ENCODE results near the gene CD151. TPM values are rescaled to one million over a fixed set of nuclear protein-coding genes. Genes with fewer than 3 reads are reported as not detected.

CD151 gene
- total RNA-seq, 1 experiment from 2014 or later, result 825 TPM

DNA sequence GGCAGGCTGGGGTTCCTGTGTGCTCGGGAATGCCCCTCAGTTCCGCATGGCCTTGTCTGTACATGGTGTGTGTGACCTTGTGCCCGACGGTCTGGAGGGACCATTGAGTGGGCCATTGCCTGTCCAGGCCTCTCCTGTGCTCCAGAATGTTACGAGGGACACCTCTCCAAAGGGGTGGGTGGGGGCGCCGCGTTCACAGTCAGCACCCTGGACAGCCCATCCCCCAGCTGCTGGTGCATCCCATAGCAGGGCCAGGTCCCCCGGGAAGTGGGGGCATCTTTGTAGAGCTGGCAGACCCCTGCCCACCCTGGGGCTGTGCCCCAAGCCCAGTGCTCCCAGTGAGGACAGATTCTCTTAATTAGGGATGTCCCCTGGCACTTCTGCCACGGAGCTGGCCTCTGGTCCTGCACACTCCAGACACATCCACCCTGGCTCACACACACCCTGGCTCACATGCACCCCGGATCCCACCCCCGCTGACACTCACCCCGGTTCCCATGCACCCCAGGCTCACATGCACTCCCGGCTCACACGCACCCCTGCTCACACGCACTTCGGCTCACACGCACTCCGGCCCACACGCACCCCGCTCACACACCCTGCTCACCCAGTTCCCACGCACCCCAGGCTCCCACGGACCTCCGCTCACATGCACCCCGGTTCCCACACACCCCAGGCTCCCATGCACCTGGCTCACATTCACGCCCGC, 25.5 kb downstream of the CD151 start:
- no peak for DNase-seq (ENCODE audit: low spot score)

DNA sequence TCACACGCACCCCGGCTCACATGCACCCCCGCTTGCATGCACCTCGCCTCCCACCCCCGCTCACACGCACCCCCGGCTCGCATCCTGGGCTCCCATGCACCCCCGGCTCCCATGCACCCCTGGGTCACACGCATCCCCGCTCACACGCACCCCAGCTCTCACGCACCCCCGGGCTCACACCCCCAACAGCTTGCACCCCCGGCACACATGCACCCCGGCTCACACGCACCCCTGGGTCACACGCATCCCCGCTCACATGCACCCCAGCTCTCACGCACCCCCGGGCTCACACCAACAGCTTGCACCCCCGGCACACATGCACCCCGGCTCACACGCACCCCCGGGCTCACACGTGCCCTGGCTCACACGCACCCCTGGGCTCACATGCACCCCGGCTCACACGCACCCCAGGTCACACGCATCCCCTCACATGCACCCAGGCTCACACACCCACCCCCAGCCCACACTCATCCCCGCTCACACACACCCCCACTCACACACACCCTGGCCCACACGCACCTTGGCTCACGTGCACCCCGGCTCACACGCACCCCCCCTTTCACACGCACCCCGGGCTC, 26.1 kb downstream of the CD151 start:
- DNase-seq (ENCODE audit: low spot score), result no peak

DNA sequence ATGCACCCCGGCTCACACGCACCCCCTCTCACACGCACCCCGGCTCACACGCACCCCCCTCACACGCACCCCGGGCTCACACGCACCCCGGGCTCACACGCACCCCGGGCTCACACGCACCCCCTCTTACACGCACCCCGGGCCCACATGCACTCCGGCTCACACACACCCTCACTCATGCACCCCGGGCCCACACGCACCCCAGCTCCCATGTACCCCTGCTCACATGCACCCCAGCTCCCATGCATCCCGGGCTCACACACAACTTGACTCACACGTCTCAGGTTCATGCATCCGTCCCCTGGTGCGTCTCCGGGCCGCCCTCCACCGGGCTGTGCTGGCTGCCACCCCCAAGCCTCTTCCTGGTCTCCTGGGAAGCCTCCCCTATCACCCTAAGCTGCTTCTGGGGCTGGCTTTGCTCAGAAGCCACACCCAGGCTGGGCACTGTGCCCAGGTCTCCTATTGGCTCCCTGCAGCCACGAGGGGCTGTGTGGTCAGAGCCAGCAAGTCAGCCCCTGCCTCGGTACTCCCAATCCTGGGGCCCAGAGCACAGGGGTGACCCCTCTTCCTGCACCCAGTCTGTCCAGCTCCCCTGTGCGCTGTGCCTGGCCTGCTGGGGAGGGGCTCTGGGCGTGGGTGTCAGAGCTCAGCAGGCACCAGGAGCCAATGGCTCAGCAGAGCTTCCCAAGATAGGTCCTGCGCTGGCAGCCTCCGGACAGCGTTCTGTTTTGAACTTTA, 26.8 kb downstream of the CD151 start:
- no peak for DNase-seq (ENCODE audit: low spot score)

DNA sequence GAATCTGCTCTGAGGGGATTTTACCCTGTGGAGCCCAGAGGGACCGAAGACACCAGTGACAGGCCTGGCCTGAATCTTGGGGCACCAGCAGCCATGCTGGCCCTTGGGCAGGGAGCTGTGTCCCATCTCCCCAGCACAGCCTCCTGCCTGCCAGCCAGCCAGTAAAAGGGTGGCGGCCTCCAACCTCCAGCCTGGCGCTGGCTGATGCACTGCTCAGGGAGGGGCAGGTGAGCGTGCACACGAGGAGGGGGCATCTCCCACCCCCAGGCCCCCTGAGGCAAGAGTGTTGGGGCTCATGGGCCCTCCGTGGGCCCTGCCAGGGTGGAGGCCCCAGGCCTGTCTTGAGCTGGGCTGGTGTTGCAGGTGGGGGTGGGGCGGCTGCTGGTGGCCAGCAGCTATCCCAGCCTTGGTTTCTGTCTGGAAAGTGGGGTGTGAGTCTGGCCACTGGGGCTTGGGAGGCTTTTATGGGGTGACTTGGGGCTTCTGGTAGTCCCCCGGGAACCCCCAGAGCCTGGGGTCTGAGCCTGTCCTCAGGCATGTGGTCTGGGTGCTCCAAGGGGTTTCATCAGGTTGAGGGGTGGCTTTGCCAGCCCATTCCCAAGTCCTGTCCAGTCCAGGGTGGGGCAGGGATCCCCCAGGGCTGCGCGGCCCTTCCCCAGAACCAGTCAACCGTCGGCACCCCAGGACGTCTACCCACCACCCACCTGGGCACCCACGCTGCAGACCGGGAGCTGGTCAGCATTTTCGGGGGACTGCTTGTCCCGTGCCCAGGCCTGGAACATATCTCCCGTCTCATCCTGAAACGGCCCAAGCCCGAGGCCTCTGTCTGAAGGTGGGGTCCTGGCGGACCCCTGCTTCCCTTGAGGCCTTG, 27.7 kb downstream of the CD151 start:
- no peak for DNase-seq (ENCODE audit: low spot score)

DNA sequence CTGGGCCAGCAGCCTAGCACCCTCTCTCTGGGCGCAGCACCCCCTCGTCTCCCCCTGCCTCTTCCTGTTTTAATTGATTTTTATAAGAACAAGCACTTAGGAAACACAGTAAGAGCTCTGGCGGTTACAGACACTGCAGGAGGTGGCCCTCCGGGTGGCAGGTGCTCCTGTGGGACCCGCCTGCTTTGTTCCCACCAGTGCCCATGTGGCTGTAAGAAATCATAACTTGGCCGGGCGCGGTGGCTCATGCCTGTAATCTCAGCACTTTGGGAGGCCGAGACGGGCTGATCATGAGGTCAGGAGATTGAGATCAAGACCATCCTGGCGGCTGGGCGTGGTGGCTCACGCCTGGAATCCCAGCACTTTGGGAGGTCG, 28.3 kb downstream of the CD151 start:
- no peak for DNase-seq (ENCODE audit: low spot score)

DNA sequence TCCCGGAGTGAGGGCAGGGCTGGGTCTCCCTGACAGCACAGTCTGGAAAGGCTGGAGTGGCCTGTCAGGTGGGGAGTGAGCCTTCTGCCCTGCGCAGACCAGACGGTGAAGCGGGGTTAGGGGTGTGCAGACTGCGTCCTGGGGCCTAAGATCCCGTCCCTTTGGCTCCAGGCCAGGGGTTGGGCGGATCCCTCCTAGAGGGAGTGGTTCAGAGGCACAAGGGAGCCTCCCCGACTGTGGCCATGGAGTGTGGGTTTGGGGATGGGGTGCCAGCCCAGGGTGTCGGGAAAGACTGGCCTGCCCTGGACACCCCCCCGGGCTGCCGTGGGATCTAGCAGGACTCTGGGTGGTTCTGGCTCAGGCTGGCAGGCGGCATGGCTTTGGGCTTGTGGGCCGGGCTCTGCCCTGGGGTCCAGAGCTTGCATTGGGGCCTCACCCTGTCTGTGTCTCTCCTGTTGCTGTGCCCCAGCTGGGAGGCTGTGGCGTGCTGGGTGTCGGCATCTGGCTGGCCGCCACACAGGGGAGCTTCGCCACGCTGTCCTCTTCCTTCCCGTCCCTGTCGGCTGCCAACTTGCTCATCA, 29.4 kb downstream of the CD151 start:
- DNase-seq (ENCODE audit: low spot score), result no peak

DNA sequence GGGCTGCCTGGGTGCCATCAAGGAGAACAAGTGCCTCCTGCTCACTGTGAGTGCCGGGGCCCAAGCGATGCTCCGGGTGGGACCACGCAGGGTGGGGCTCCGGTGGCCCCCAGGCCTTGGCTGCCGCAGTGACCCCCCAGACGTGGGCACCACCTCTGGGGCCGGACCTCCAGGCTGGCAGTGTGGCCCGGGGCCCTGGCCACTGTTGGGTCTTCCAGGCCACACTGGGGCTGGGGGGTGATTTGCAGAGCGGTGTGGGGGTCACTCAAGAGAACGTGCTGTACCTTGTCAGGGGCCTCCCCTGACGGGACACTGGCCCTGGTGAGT, 29.9 kb downstream of the CD151 start:
- no peak for DNase-seq (ENCODE audit: low spot score)

DNA sequence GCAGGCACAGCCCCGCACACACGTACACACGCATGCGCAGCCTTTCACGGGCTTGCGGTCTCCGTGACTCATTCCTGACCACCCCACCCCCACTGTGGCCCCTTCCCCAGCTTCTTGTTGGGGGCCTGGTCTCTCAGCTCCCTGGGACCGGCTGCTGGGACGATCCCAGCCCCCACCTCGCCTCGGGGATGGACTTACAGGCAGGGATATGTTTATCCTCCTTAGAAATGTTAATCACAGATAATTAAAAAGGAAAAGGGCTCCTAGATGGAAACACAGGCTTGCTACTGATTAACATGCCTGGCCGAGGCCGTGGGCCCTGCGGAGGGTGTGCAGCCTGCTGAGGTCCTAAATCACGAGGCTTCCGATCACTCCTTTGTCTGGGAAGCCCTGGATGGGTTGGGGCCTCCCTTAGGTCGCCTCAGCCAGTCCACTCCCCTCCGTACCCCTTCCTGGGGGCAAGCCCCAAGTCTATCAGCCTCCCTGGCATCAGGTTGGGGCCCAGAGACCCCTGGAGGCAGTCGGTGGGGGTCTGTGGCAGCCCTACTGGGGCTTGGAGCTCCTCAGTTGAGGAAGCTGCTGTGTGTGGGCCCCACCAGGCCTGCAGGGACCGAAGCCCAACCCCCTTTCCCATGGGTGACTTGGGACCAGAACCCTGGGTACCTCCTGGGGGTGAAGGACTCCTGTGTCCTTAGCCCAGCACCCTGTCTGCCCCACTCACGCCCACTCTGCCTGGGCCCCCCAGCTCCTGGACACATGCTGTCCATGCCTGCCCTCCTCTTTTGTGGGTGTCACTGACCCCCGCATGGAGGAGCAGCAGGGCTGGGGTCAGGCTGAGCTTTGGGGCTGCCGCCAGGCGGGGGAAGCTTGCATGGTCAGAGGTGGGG, 30.5 kb downstream of the CD151 start:
- no peak for DNase-seq (ENCODE audit: low spot score)

DNA sequence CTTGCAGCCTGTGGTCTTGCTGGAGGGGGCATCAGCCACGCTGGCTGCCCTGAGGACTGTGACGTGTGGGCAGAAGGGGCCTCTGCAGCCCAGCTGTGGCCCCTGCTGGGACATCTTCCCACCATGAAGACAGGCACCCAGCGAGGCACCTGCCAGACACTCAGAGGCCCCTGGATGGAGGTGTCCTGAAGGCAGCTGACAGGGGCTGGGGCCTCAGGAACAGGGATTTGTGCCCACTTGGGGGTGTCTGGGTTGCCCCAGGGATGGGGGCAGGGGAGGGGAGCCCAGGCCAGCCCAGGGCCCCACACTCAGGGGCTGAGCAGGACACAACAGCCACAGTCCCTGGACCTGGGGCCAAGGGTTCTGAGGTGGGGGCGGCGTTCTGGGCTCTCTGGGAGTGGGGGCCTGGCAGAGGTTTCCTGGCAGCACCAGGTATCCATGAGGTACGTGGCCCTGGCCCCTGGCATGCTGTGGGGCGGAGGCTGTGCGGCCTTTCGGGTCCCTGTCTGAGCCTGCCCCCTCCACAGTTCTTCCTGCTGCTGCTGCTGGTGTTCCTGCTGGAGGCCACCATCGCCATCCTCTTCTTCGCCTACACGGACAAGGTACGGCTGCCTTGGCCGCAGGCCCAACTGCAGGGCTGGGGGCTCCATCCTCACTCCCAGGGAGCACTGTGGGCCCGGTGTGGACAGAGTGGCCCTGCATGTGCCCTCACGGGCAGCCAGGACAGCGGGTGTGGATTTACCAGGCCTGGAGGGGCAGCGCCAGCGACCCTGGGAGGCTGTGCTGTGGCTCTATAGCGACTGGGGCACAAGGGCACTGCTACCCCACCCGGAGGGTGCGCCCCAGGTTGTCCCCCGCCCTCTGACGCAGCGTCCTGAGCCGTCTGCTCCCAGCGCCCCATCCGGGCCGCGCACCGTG, 31.4 kb downstream of the CD151 start:
- no peak for DNase-seq (ENCODE audit: low spot score)

DNA sequence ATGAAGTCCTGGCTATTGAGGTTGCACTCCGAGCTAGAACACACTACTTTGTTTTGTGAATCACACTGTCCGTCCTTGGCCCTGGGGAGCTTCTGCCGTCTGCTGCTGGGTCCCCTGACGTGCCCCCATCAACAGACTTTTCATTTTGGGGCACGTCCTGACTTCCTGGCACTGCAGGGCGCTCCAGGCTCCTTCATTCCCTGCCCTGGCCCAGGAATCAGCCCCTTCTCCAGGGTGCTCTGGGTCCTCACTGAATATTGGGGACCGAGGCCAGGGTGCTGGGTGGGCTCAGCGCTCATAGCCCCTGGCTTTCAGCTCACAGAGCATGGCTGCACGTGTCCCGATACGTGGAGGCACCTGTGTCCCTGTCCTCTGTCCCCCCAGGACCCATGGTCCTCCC, 32.1 kb downstream of the CD151 start:
- DNase-seq (ENCODE audit: low spot score), result no peak

DNA sequence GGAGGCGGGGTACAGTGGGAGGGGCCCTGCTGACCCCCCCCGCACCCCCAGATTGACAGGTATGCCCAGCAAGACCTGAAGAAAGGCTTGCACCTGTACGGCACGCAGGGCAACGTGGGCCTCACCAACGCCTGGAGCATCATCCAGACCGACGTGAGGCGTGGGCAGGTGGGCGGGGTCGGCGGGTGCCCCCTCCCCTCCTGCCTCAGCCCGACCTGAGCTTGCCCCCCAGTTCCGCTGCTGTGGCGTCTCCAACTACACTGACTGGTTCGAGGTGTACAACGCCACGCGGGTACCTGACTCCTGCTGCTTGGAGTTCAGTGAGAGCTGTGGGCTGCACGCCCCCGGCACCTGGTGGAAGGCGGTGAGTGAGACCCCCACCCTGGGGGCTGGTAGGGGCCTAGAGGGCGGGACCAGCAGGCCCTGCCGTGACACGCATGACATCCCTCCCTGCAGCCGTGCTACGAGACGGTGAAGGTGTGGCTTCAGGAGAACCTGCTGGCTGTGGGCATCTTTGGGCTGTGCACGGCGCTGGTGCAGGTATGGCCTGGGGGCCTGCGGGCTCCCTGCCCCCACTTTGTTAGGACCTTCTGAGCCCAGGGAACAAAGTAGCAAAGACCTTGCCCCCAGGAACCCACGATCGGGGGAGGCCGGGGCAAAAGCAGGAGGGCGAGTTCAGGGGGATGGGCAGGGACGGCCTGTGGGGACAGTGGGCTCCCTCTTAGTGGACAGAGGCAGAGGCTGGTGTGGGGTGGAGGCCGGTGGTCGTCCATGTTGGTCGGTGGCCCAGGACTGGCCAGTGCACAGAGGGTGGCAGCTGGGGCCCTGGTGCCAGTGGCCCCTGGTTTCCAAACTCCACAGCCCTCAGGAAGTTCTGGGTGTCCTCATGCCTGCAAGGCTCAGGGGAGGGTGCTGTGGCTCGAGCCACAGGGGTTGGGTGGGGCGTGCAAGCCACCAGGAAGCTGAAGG, 33.0 kb downstream of the CD151 start:
- DNase-seq (ENCODE audit: low spot score), result no peak

DNA sequence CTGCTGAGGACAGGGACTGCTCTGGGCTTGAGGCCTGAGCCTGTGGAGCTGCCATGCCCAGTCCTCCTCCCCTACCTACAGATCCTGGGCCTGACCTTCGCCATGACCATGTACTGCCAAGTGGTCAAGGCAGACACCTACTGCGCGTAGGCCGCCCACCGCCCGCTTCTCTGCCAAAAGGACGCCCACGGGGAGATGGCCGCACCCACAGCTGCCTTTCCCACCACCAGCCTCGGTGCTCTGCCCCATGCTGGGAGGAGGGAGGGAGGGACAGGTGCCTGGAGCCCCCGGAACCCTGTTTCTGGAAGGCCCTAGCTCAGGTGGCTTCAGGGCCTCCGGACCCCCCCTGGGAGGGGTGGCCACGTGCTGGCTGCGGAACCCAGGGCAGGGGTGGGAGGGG, 33.7 kb downstream of the CD151 start:
- no peak for DNase-seq (ENCODE audit: low spot score)

DNA sequence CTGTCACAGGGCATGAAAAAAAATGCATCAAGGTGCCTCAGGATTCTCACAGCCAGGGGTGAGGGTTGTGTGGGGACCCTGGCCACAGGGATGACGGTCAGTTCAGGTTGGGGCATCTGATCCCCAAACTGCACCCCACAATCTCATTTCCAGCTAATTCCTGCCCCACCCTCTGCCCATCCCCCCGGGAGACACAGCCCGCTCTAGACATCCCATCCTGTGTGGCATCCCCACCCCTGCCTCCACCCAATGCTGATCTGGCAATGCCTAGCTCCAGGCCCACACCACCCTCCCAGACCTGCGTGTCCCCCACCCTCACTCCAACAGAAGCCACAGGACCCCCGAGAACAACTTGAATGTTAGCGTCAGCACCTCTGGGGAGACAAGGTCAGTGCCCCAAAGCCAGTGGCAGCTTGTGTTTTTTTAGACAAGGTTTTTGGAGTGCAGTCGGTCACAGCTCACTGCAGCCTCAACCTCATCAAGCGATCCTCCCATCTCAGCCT, 35.2 kb downstream of the CD151 start:
- DNase-seq (ENCODE audit: low spot score), result no peak

DNA sequence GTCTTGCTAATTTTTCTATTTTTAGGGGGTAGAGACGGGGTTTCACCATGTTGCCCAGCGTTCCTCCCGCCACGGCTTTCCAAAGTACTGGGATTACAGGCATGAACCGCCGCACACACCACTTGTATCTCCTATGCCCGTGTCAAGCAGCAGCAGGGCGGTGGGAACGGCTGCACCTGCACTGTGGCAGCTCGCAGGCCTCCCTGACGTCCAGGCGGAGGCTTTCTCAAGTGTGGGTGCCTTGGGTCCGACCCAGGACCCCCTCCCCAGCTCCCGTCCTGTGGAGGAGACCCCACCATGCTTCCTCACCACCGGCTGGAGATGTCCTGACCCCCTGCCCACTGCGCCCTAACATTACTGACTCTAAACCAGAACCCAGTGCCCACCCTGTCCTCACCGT, 35.6 kb downstream of the CD151 start:
- DNase-seq (ENCODE audit: low spot score), result no peak

DNA sequence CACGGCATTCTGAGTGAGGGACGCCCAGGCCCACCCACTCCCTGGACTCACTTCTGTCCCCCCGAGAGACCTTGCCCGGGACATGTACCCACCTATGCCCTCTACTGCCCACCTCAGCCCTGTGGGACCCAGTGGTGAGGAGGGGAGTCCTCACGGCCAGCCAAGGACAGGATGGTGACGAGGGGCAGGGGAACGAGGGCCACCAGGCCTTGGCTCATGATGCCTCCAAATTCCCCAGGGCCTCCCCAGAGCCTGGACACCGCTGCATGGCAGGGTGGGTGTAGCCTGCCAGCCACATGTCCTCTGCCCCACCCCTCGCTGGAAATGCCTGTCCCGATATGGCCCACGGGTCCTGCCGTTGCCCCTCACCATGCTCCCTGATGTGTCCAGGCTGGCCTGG, 36.0 kb downstream of the CD151 start:
- DNase-seq (ENCODE audit: low spot score), result no peak

DNA sequence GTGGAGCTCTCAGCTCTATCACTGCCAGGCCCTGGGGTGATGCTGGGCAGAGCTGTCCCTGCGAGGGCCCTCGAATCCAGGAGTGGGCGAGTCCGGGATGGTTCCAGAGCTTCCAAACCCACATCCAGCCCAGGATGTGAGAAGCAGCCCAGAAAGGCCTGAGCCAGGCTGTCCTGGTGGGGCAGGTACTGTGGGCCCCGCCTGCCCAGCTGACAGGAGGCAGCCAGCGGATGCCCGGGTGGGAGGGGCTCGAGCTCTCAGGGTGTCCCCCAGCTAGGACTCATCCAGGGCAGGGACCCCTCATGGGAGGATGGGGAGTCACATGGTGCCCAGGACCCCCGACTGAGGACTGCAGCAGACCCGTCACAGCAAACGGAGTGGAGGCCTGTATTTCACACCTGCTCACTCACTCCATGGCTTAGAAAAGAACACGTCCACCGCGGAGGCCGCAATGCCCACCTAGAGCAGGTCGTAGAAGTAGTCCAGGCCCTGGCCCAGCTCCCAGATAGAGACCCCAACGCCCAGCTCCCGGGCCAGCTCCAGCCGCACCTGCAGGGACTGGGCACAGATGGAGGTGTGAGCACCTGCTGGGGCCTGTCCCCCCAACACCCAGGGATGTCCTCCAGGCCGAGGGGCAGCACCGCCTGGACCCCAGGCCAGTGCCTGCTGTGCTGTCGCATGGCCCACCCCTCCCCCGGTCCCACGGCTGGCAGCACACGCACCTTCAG, 36.8 kb downstream of the CD151 start:
- no peak for DNase-seq (ENCODE audit: low spot score)

DNA sequence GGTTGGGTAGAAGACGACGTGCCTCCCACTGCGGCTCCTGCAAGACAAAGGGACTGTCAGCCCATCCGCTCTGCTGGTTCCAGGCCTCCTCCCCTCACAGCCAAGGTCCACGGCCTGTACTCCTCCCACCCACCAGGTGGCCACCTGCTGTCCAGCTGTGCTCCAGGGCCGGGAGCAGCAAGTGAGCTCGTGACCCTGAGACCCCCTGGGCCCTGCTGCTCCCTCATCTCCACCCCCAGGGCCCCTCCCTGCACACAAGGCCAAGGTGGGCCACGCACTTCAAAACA, 37.3 kb downstream of the CD151 start:
- no peak for DNase-seq (ENCODE audit: low spot score)

DNA sequence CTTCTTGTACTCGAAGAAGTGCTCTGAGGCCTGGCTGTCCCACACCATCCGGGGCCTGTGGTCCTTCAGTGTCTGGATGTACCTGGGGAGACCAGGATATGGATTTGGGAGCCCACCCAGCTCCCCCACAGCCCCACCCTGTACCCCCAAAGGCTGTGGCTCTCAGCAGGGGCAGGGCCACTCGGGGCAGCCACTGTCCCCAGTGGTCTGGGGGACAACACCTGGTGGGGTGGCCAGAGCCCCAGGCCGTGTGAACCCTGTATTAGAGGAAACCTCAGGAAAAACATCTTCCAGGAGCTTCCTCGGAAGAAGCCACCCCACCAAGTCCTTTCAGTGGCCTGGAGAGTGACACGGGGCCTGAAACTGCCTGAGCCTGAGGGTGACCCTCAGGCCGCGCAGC, 37.7 kb downstream of the CD151 start:
- no peak for DNase-seq (ENCODE audit: low spot score)
